Activated gamma-delta T cell treated with anti-CD3 and anti-CD28 coated beads, Interleukin-2, amount 50 U/mL, for 16 hours (primary cell): ENCODE results near the gene NXPH4.

Experiments
- DNase-seq: peaks from one replicate; pipeline ENCODE4 v3.0.0-alpha.2; 2020; ENCODE audit warnings: low read depth

Gene NXPH4

DNA sequence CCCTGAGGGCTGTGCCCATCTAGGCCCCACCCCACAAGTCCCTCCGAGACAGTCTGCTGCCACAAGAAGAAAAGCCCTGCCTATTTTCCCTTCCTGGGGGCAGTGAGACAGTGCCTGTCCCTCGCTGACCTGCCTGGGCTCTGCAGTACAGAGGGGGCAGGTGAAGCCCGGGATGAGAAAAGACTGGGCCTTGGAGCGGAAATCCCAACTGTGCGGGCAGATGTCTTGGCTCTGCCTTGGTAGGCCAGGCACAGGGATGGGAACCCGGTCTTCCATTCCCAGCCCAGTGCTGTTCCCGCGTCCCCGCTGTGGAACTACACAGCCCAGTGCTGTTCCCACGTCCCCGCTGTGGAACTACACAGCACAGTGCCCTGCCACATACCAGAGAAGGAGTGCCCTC, 12.8 kb upstream of the NXPH4 start:
- no peak for DNase-seq

DNA sequence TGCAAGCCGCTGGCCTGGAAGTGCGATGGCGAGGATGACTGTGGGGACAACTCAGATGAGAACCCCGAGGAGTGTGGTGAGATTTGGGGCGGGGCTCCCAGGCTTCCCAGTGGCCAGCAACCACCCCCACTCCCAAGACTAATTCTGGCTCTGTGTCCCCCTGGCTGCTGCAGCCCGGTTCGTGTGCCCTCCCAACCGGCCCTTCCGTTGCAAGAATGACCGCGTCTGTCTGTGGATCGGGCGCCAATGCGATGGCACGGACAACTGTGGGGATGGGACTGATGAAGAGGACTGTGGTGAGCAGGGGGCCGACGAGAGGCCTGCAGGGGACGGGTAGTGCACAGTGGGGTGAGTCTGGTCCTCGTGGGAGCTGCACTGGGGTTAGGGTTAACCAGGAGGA, 12.1 kb upstream of the NXPH4 start:
- DNase-seq, result no peak

DNA sequence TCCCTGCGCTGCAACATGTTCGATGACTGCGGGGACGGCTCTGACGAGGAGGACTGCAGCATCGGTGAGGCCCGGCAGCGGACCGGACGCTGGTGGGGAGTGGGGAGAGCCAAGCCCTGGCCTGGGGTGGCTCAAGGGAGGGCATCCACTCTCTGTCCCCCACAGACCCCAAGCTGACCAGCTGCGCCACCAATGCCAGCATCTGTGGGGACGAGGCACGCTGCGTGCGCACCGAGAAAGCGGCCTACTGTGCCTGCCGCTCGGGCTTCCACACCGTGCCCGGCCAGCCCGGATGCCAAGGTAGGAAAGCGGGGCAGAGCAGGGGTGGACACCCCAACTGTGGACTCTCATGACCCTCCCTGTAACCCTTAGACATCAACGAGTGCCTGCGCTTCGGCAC, 11.4 kb upstream of the NXPH4 start:
- no peak for DNase-seq

DNA sequence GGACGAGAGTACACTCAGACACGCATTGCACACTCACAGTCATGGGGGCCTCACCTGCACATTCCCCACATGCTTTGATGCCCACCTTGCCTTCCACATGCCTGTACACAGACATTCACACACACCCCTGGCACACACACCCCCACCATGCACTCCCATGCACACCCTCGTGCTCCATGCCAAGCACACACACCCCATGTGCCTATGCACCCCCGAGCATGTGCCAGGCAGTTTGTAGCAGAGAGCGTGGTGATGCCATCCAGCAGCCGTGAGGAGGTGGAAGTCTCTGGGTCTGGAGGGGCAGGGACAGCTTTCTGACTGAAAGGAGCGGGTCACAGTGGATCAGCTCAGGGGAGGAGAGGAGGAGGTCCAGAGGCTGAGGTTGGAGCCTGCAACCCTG, 10.7 kb upstream of the NXPH4 start:
- no peak for DNase-seq

DNA sequence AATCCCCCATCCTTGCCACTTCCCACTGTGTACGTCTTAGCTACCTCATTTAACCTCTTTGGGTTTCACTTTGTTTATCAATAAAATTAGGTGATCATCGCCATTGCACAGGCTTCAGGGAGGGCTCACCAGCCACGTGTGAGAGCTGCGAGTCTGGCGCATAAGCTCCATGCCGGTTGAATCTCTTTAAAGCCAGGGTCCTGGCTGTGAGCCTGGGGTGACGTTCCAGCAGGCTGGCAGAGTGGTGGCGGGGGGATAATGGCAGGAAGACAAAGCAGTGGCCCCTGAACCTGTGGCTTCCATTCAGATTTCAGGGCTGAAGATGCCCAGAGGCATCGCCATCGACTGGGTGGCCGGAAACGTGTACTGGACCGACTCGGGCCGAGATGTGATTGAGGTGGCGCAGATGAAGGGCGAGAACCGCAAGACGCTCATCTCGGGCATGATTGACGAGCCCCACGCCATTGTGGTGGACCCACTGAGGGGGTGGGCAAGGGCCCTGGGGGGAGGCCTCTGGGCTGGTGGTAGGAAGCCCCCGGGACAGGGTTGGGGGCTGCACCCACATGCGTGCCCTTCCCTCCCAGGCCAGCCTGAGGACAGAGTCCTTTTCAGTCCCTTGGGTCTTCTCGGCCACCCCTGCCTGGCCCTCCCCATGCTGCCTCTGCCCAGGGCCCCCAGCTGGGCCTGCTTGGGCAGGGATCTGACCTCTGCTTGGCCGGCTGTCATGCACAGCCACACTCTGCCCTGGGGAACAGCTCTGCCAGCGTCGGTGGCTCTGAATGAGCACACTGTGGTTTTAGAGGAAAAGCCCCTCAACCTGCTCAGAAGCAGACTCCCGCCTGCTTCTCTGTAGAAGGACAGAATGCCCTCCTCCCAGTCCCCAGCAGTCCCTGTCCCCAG, 8.6 kb upstream of the NXPH4 start:
- DNase-seq, result no peak

GRCh38 chr12:57208631-57209282, 7.8 kb upstream of the NXPH4 start:
- DNase-seq, result no peak

DNA sequence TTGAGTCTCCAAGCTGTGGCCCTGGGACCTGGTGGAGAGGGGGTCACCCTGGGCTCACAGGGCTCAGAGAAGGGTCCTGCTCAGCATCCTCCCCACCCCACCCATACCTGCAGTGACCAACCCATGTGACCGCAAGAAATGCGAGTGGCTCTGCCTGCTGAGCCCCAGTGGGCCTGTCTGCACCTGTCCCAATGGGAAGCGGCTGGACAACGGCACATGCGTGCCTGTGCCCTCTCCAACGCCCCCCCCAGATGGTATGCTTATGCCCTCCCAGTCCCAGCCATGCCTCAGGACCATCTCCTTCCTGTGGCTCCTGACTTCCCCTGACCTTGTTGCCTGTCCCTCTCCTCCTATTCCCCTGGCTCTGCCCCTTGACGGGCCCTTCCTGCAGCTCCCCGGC, 6.7 kb upstream of the NXPH4 start:
- DNase-seq, result no peak

- no peak for DNase-seq
Observed at GRCh38 chr12:57210461-57210860, 6.1 kb upstream of the NXPH4 start.

GRCh38 chr12:57210926-57211692, 5.5 kb upstream of the NXPH4 start:
- no peak for DNase-seq

- no peak for DNase-seq
Observed at GRCh38 chr12:57211791-57212700, 4.5 kb upstream of the NXPH4 start.

- DNase-seq, result no peak
Observed at GRCh38 chr12:57212701-57213057, 3.9 kb upstream of the NXPH4 start.

DNA sequence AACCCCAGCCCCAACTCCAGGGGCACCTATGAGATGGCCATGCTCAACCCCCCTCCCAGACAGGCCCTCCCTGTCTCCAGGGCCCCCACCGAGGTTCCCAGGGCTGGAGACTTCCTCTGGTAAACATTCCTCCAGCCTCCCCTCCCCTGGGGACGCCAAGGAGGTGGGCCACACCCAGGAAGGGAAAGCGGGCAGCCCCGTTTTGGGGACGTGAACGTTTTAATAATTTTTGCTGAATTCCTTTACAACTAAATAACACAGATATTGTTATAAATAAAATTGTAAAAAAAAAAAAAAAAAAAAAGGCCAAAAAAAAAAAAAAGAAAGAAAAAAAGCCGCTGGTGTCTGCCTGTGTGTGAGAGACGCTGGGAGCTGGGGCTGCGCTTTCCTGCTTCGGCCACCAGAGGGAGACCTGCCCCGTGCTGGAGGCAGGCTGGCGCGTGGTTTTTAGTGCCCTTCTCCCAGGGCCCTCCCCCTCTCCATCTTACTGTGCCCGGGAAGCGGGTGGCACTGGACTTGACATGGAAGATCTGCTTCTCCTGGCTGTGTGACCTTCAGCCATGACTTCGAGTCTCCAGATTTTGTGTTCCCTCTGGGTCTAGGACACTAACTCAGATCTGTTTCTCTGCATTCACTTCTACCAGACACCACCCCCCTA, 3.4 kb upstream of the NXPH4 start:
- DNase-seq, result peak; percentile 75

GRCh38 chr12:57213763-57214397, 2.7 kb upstream of the NXPH4 start:
- DNase-seq, result no peak

DNA sequence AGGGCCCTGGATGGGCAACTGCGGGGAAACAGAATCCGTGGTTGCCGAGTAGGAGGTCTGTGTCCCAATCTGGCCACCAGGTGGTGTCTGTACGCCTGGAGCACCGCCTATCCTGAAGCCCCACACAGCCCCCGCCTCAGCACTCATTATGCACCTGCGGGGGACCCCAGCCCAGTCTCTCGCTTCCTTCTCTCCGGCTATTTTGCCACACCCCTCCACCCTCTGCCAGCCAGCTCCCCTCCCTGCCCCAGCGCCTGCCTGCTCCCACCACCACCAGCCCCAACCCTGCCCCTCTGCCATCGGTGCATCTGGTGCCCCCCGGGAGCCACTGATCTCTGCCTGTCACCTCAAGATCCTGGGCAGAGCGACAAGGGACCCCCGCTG, 2.2 kb upstream of the NXPH4 start:
- DNase-seq, result peak; percentile 55

DNA sequence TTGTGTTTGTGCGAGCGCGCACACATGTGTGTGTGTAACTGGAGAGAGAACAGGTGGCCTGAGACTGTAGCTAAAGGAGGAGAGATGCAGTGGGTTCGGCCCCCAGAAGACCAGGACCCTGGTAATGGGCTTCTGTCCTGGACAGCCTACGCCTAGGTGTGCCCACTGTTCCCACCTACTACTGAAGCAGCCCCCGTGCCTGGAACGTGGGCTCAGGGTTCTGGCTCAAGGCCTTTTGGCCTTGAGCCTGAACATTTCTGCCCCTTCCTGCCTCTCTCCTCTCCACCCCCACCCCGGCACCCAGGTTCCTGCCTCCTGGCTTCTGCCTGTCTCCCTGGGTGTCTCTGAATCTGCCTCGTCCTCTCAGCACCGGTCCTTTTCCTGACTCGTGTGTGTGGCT, 1.5 kb upstream of the NXPH4 start:
- no peak for DNase-seq

GRCh38 chr12:57215668-57216013, 953 bp upstream of the NXPH4 start:
- no peak for DNase-seq

DNA sequence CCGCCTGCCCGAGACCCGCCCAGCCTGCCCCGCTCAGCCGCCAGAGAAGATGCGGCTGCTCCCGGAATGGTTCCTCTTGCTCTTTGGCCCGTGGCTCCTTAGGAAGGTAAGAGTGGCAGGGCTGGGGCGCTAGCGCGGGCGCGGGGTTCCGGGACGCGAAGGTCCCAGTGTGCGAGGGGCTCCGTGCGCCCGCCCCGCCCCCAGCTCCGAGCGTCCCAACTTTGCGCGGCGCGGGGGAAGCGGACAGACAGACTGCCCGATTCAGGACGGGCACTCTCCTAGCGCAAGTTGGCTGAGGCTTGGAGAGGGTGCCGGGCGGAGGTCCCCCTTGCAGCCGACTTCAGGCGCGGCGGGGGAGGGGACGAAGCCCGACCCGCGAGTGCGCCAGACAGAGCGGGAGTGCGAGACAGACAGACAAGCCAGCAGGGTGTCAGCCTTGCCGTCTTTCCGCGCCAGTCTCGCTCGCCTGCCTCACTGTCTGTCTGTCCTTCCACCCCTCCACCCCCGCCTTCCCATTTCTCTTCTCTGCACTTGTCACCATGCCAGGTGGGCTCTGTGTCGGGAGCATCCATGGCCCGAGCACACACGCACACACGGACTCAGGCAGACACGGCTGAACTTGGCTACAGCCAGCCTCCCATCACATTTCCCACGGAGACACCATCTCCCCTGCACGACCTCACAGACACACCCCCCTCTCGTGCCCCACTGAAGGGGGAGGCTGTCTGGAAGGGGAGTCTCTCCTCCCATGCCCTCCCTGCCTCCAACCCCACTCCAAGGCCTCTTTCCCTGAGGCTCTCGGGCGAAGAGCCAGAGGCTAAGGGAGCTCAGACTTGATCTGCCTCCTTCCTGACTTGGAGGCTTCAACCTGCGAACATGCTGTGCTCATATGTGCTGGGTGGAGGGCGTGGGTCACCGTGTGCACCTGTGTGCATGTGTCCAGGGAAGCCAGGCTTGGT, 606 bp downstream of the NXPH4 start:
- no peak for DNase-seq

GRCh38 chr12:57218030-57218853, 1.6 kb downstream of the NXPH4 start:
- no peak for DNase-seq
